Nephron progenitor cell (in vitro differentiated cells): ENCODE measurements around the gene HHATL.

ENCODE experiments used
- DNase-seq: peaks from one replicate; pipeline ENCODE4 v3.0.0; 2021
- H3K27ac Mint-ChIP-seq: 2 replicates; pipeline ENCODE4 v1.8.0; 2021; ENCODE audit warnings: mild to moderate bottlenecking, moderate library complexity, mixed read lengths
- H3K27me3 Mint-ChIP-seq: 2 replicates; pipeline ENCODE4 v1.8.0; 2021; ENCODE audit warnings: mild to moderate bottlenecking, low read depth, mixed read lengths; ENCODE audit not compliant: poor library complexity
- H3K36me3 Mint-ChIP-seq: 2 replicates; pipeline ENCODE4 v1.8.0; 2021; ENCODE audit warnings: low read depth, mixed read lengths
- H3K4me1 Mint-ChIP-seq: 2 replicates; pipeline ENCODE4 v1.8.0; 2021; ENCODE audit warnings: mixed read lengths
- H3K4me3 Mint-ChIP-seq: 2 replicates; pipeline ENCODE4 v1.8.0; 2021; ENCODE audit warnings: mild to moderate bottlenecking, moderate library complexity, mixed read lengths
- H3K9me3 Mint-ChIP-seq: 2 replicates; pipeline ENCODE4 v1.8.0; 2021; ENCODE audit warnings: mild to moderate bottlenecking, moderate library complexity, mixed read lengths
- TF ChIP-seq, protein P1 (sequence below): fragments of 200-600 bp; sonication (generic); IDR thresholded peaks from 2 replicates; pipeline ENCODE4 v1.5.0; 2021; ENCODE audit warnings: antibody characterized with exemption

The HHATL gene

DNA sequence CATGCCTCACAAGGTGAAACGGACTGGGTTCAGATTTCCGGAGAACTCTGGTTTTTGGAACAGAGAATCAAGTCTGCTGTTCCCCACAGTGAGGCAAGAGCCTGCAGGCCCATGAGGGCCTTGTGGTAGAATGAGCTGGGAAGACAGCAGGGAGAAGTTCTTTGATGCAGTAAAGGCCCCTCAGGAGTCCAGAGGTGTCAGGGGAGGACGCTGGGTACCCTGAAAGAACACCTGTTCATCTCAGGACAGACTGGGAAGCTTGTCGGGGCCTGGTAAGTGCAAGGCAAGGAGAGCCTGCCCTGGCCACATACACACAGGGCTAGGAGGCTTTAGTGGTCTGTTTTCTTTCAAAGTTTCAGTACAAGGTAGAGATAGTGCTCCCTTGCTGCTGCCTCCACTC is 52.8 kb downstream of the HHATL start:
- Mint-ChIP-seq H3K4me3 (no peak overlapping the region), H3K27me3 (peaks cover 3% of the 10 kb centered on the region), H3K27ac (no peak overlapping the region), H3K9me3 (no peaks in the 10 kb centered on the region), H3K4me1 (peaks cover 26% of the 10 kb centered on the region), H3K36me3 (peaks cover 29% of the 10 kb centered on the region)
- DNase-seq, result no peak
- TF ChIP-seq, protein P1, sequence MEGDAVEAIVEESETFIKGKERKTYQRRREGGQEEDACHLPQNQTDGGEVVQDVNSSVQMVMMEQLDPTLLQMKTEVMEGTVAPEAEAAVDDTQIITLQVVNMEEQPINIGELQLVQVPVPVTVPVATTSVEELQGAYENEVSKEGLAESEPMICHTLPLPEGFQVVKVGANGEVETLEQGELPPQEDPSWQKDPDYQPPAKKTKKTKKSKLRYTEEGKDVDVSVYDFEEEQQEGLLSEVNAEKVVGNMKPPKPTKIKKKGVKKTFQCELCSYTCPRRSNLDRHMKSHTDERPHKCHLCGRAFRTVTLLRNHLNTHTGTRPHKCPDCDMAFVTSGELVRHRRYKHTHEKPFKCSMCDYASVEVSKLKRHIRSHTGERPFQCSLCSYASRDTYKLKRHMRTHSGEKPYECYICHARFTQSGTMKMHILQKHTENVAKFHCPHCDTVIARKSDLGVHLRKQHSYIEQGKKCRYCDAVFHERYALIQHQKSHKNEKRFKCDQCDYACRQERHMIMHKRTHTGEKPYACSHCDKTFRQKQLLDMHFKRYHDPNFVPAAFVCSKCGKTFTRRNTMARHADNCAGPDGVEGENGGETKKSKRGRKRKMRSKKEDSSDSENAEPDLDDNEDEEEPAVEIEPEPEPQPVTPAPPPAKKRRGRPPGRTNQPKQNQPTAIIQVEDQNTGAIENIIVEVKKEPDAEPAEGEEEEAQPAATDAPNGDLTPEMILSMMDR, result no peak

- peaks cover 3% of the 10 kb centered on the region for H3K27me3 Mint-ChIP-seq
- no peak for DNase-seq
- H3K4me1 Mint-ChIP-seq, result peaks cover 26% of the 10 kb centered on the region
- TF ChIP-seq, protein P1, result no peak
- H3K4me3 Mint-ChIP-seq, result no peak overlapping the region
- no peaks in the 10 kb centered on the region for H3K9me3 Mint-ChIP-seq
- peak overlapping the region; percentile 56 for H3K27ac Mint-ChIP-seq
- H3K36me3 Mint-ChIP-seq, result peaks cover 34% of the 10 kb centered on the region
These were observed 53.6 kb downstream of the HHATL start for GRCh38 chr3:42649006-42649405.

DNA sequence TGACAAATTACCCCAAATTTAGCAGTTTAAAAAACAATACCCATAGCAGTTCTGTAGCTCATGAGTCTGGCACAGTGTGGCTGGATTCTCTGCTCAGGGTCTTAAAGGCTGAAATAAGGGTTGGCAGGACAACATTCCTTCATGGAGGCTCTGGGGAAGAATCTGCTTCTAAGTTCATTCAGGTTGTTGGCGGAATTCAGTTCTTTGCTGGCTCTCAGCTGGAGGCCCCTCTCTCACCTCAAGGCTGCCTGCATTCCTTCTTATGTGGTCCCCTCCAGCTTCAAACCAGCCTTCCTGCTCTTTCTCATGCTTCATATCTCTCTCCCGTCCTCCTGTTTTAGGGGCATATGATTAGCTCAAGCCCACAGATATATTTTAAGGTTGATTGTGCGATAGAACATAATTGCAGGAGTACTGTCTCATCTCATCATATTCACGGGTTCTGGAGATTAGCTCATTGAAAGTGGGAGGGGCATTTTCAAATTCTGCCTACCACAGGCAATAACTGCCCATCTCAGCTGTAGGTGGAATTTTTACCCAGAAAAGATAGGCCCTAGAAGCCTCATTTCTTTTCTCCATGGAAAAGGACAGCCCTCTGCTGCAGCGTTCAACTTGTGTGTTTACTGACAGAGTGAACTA is 54.7 kb downstream of the HHATL start:
- Mint-ChIP-seq H3K27me3 (peaks cover 3% of the 10 kb centered on the region), H3K27ac (peak overlapping the region; percentile 24), H3K9me3 (no peaks in the 10 kb centered on the region), H3K4me1 (peaks cover 21% of the 10 kb centered on the region), H3K4me3 (no peak overlapping the region), H3K36me3 (peaks cover 44% of the 10 kb centered on the region)
- no peak for DNase-seq
- TF ChIP-seq, protein P1, result no peak
